HCT116 (cell line): ENCODE results near the gene TMED10. TPM values are rescaled to one million over a fixed set of nuclear protein-coding genes. Genes with fewer than 3 reads are reported as not detected.

Experiments used
- ATAC-seq: fragments of 200-7000 bp; cut with Tn5 transposase; 2 replicates; pipeline ENCODE4 v1.9.1; 2020; ENCODE audit warnings: mild to moderate bottlenecking, moderate library complexity
- BruUV-seq: library from RNA; stranded (reverse); fragments of 400-500 nt; replicated peaks from 2 replicates; lab custom pipeline; 2021; lab: Mats Ljungman, UMichigan
- CTCF ChIA-PET: fragments of 300-600 bp; sonication (Branson Sonifier 250); formaldehyde crosslinking; loops from one replicate; lab custom pipeline; 2021; ENCODE audit warnings: antibody characterized with exemption; lab: Charles Lee
- POLR2A ChIA-PET: fragments of 300-600, 350-600 bp; sonication (Branson Sonifier 250); formaldehyde crosslinking; loops from one replicate; lab custom pipeline; 2021; ENCODE audit warnings: antibody characterized with exemption; lab: Charles Lee
- RAD21 ChIA-PET, 2 experiments: fragments of 300-600 bp; sonication (Branson Sonifier 250); formaldehyde crosslinking; loops; one replicate each; lab custom pipeline; 2023; ENCODE audit warnings: low total read pairs in 2 of 2; ENCODE audit not compliant: uncharacterized antibody in 2 of 2, unreplicated experiment in 2 of 2, low non-redundant PET in 1 of 2; lab: Charles Lee
- DNase-seq: peaks from one replicate; pipeline ENCODE4 v3.0.0-alpha.2; 2010; ENCODE audit warnings: low read depth, low spot score
- H2AFZ ChIP-seq: fragments of 200-600 bp; shearing (Covaris generic), sonication (generic); 2 replicates; pipeline ENCODE4 v1.6.1; 2017; ENCODE audit warnings: low read depth, mixed run types, mixed read lengths, antibody characterized with exemption, low read length; ENCODE audit not compliant: poor library complexity, severe bottlenecking
- H3K27ac ChIP-seq: 2 replicates; pipeline ENCODE4 v1.5.1; 2012; ENCODE audit warnings: low read depth, low read length
- H3K27me3 ChIP-seq: fragments of 200-600 bp; sonication (generic); 2 replicates; pipeline ENCODE4 v1.6.1; 2016; ENCODE audit warnings: mixed run types, low read length, mixed read lengths; ENCODE audit not compliant: insufficient read depth
- H3K36me3 ChIP-seq, 2 experiments: fragments of 200-500 bp in 1 of 2; fragments of 200-600 bp in 1 of 2; sonication (Bioruptor generic) in 1 of 2; sonication (generic) in 1 of 2; 2 replicates each; pipeline versions ENCODE4 v1.5.1 to v1.6.1; 2014 to 2016; ENCODE audit warnings: low read length in 2 of 2, inconsistent platforms in 1 of 2, mixed read lengths in 1 of 2, mixed run types in 1 of 2; ENCODE audit not compliant: insufficient read depth in 2 of 2, control insufficient read depth in 1 of 2
- H3K4me1 ChIP-seq, 2 experiments: fragments of 200-600 bp in 1 of 2; sonication (generic) in 1 of 2; 2 replicates each; pipeline versions ENCODE4 v1.5.1 to v1.6.1; 2012 to 2017; ENCODE audit warnings: low read length in 2 of 2, inconsistent platforms in 1 of 2, mild to moderate bottlenecking in 1 of 2, mixed read lengths in 1 of 2, mixed run types in 1 of 2, moderate library complexity in 1 of 2; ENCODE audit not compliant: insufficient read depth in 2 of 2, control insufficient read depth in 1 of 2
- H3K4me2 ChIP-seq: fragments of 200-600 bp; sonication (generic); 2 replicates; pipeline ENCODE4 v1.6.1; 2017; ENCODE audit warnings: mixed run types, low read length, mixed read lengths
- H3K4me3 ChIP-seq, 2 experiments: fragments of 200-600 bp in 1 of 2; sonication (generic) in 1 of 2; replicated peaks in 1 of 2; 2 replicates each; pipeline ENCODE4 v1.5.1; 2011 to 2016; ENCODE audit warnings: low read length in 2 of 2, control low read depth in 1 of 2, low read depth in 1 of 2, mild to moderate bottlenecking in 1 of 2, mixed read lengths in 1 of 2, mixed run types in 1 of 2
- H3K79me2 ChIP-seq: fragments of 200-600 bp; sonication (generic); 2 replicates; pipeline ENCODE4 v1.6.1; 2017; ENCODE audit warnings: mild to moderate bottlenecking, mixed run types, low read length, moderate library complexity, mixed read lengths; ENCODE audit not compliant: insufficient read depth
- H3K9ac ChIP-seq: fragments of 200-600 bp; sonication (generic); 2 replicates; pipeline ENCODE4 v1.6.1; 2016; ENCODE audit warnings: low read length, mixed read lengths
- H3K9me2 ChIP-seq: fragments of 200-600 bp; sonication (generic), shearing (Covaris generic); 2 replicates; pipeline ENCODE4 v1.6.1; 2017; ENCODE audit warnings: mixed run types, mild to moderate bottlenecking, moderate library complexity; ENCODE audit not compliant: insufficient read depth
- H3K9me3 ChIP-seq, 2 experiments: fragments of 200-500 bp in 1 of 2; fragments of 200-600 bp in 1 of 2; sonication (Bioruptor generic) in 1 of 2; sonication (generic) in 1 of 2; 2 replicates each; pipeline ENCODE4 v1.6.1; 2014 to 2017; ENCODE audit warnings: low read length in 2 of 2, mixed read lengths in 2 of 2, inconsistent platforms in 1 of 2, low read depth in 1 of 2, mild to moderate bottlenecking in 1 of 2, mixed run types in 1 of 2, moderate library complexity in 1 of 2; ENCODE audit not compliant: control insufficient read depth in 1 of 2, insufficient read depth in 1 of 2
- H4K20me1 ChIP-seq: fragments of 200-600 bp; sonication (generic), shearing (Covaris generic); 2 replicates; pipeline ENCODE4 v1.6.1; 2017; ENCODE audit warnings: mixed run types, mild to moderate bottlenecking, moderate library complexity; ENCODE audit not compliant: insufficient read depth
- ATF3 ChIP-seq: IDR thresholded peaks from 2 replicates; pipeline ENCODE4 v1.6.1; 2012
- CEBPB ChIP-seq: IDR thresholded peaks from 2 replicates; pipeline ENCODE4 v1.6.1; 2012; ENCODE audit warnings: low read depth
- FOSL1 ChIP-seq: IDR thresholded peaks from 2 replicates; pipeline ENCODE4 v1.6.1; 2012; ENCODE audit warnings: low read depth
- JUND ChIP-seq: IDR thresholded peaks from 2 replicates; pipeline ENCODE4 v1.6.1; 2012
- MAX ChIP-seq: IDR thresholded peaks from 2 replicates; pipeline ENCODE4 v1.6.1; 2012
- POLR2A ChIP-seq: IDR thresholded peaks from 2 replicates; pipeline ENCODE4 v1.7.0; 2011; ENCODE audit warnings: borderline replicate concordance; ENCODE audit not compliant: insufficient read depth, insufficient read length; ENCODE audit errors: extremely low read depth
- POLR2AphosphoS5 ChIP-seq: IDR thresholded peaks from 2 replicates; pipeline ENCODE4 v1.6.1; 2011; ENCODE audit warnings: mild to moderate bottlenecking, low read depth, low read length, moderate library complexity
- SIN3A ChIP-seq: IDR thresholded peaks from 2 replicates; pipeline ENCODE4 v1.6.1; 2012; ENCODE audit warnings: low read depth
- ZBTB33 ChIP-seq: IDR thresholded peaks from 2 replicates; pipeline ENCODE4 v1.6.1; 2011; ENCODE audit warnings: mild to moderate bottlenecking, low read length, moderate library complexity; ENCODE audit not compliant: insufficient replicate concordance; ENCODE audit errors: extremely low read depth
- intact Hi-C: fragments of 100-400 bp; cut with micrococcal nuclease; formaldehyde crosslinking; loops from 2 replicates; pipeline ENCODE4 v1.10.0; 2022
- total RNA-seq: library from RNA; stranded (reverse); gene quantifications from one replicate; pipeline ENCODE4 v1.2.1, GENCODE V29; 2021; ENCODE audit not compliant: unreplicated experiment

The TMED10 gene
- total RNA-seq, 1 experiment from 2014 or later: 303 TPM

GRCh38 chr14:75088153-75088552 lies 88.3 kb downstream of the TMED10 start:
- RAD21 ChIA-PET: interaction anchor here (0.9 to 1.6 kb wide), 3 partner anchors 65 to 227 kb away, joined by 3 to 5 read pairs (median 4); no protein-coding TSS in a partner anchor
- no peaks in the 10 kb centered on the region for H3K9me2 ChIP-seq
- TF ChIP-seq FOSL1 (no peak), SIN3A (no peak), POLR2AphosphoS5 (no peak), POLR2A (no peak), ATF3 (no peak), JUND (no peak), ZBTB33 (no peak), MAX (no peak), CEBPB (no peak)
- peak; percentile 25; the same call in 1 of the 2 replicates for ATAC-seq
- CTCF ChIA-PET: interaction anchor here (1.1 to 4.4 kb wide), 8 partner anchors 20 to 228 kb away, joined by 3 to 27 read pairs (median 4); partner anchors contain the start of gene RPS6KL1
- H3K27me3 ChIP-seq: no peaks in the 10 kb centered on the region
- no TSS peak for BruUV-seq
- H4K20me1 ChIP-seq: no peaks in the 10 kb centered on the region
- no peak for DNase-seq
- intact Hi-C loops: loop anchor here (1.0 kb wide), 3 partner anchors 142 to 227 kb away; no protein-coding TSS in a partner anchor
- H3K9ac ChIP-seq: no peak overlapping the region
- POLR2A ChIA-PET: no interaction called here
- H3K4me3 ChIP-seq: no peak overlapping the region
- no peak overlapping the region for H3K27ac ChIP-seq
- H3K36me3 ChIP-seq: peaks cover 20 to 36% of the 10 kb centered on the region in 2 experiments; a peak in 3 of 4 replicates
- no peak overlapping the region for H2AFZ ChIP-seq
- no peak overlapping the region for H3K4me2 ChIP-seq
- H3K4me1 ChIP-seq: no peaks in the 10 kb centered on the region
- no peaks in the 10 kb centered on the region for H3K79me2 ChIP-seq
- no peaks in the 10 kb centered on the region for H3K9me3 ChIP-seq
